Left kidney (tissue), 2 donors: Measurements from ENCODE around the gene TUBGCP3. TPM values are rescaled to one million over a fixed set of nuclear protein-coding genes. Genes with fewer than 3 reads are reported as not detected.
"Not testable (repeated sequence)": the region's sequence is repeated elsewhere in the genome, so short reads cannot be mapped to it uniquely, and the experiment has no call there.

Experiments used
- DNase-seq: peaks from one replicate; pipeline ENCODE4 v3.0.0-alpha.2; 2013
- polyA plus RNA-seq: library from polyadenylated mRNA; unstranded; fragments of 120-200 nt; gene quantifications from one replicate; pipeline ENCODE4 v1.2.1, GENCODE V29; 2013; ENCODE audit not compliant: insufficient read length

Gene TUBGCP3
- polyA plus RNA-seq, 1 donor, result 41.9 TPM

- DNase-seq, result not testable (repeated sequence)
Measured at GRCh38 chr13:112485814-112486213, 102.1 kb downstream of the TUBGCP3 start.

DNA sequence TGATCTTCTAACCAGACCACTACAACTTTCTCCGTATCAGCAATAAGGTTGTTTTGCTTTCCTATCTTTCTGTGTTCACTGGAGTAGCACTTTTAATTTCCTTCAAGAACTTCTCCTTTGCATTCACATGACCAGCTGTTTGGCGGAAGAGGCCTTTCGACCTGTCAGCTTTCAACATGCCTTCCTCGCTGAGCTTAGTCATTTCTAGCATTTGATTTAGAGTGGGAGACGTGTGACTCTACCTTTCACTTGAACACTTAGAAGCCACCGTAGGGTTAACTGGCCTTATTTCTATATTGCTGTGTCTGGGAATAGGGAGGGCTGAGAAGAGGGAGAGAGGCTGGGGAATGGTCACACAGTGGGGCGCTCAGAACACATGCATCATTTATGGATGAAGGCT, 104.7 kb downstream of the TUBGCP3 start:
- no peak for DNase-seq

GRCh38 chr13:112481458-112481857, 106.5 kb downstream of the TUBGCP3 start:
- DNase-seq, result no peak

DNA sequence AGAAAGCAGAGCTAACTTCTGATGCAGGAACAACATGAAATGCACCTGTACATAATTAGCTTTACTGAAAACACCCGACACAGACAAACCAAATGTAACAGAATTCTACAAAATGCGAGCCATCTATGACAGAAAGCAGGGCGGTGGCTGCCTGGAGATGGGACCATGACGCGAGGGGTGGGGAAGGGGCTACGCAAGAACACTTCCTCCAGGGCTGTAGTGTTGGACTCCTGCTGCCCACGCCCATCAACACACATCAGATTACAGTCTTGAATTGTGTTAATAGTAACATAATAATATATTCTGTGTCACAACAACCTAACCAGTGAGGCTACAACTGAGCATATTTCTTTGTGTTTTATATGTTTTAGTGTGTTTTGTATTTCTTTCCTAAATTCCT, 108.6 kb downstream of the TUBGCP3 start:
- no peak for DNase-seq

GRCh38 chr13:112477070-112477619, 110.8 kb downstream of the TUBGCP3 start:
- DNase-seq, result no peak

DNA sequence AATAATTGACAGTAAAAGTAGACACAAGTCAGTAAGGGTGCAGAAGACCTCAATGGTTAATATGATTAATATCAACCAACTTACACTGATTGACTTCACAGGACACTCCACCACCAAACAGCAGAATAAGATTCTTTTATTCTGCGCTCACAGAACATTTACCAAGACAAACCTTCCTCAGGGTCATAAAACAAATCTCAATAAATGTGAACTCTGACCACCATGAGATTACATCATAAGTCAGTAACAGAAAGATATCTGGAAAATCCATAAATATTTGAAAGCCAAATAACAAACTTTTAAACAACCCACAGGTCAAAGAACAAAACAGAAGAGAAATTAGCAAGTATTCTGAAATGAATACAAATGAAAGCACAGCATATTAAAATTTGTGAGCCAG, 112.1 kb downstream of the TUBGCP3 start:
- no peak for DNase-seq

DNA sequence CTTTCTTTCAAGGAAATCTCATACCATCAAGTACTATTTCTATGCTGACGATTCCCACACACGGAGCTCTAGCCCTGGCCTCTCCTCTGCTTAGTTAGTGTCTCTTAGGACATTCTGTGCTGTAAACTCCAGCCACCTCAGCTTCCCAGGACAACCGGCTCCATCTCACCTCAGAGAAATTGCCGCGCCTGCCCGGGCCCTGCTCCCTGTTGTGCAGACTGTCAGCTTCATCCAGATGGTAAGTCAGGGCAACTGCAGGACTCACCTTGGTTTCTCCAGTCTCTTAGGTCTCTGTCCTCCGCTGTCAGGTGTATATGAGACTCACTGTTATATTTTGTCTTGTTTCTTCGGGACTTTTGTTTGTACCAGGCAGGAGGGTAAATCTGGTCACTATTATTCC, 113.1 kb downstream of the TUBGCP3 start:
- DNase-seq, result no peak

DNA sequence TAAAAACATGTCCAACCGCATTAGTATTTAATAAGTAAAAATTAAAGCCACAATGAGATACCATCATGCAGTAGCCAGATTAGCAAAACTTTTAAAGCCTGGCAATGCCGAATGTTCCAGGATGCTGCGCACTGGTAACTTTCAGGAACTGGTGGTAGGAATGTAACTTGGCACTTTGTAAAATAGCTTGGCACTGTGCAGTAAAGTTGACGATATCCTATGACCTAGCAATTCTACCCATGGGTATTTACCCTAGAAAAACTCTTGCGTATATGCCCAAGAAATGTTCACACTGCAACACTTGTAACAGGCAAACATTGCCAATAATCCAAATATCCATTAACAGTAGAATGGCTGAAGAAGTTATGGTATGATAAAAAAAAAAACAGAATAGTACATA, 114.1 kb downstream of the TUBGCP3 start:
- no peak for DNase-seq

DNA sequence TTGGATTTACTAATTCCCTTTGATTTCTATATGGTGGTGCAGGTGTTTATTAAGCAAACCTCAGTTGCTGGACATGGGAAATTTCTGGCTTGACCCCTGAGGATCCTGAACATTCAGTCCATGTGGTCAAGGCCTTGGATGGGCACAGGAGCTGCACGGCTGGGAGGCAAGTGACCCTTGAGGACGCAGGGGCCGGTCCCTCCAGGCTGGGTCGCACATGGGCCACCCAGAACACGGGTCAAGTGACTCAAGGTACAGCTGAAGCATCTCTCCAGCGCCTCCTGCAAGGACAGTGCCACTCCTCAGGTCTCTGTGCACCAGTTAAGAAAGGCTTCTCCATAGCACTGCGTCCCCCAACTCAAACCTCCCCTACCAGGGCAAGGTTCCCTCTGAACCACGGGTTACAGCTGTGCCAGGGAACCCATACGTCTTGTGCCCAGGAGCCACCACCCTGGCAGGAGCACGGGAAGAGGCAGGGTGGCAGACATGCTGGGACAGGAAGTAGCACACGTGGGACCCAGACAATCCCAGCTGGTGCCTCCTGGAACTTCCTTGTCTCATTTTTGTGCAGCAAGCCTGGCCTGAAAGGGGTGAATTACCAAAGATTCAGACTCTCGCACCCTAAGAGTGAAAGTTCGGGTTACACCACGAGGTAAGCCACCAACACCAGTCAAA, 118.7 kb downstream of the TUBGCP3 start:
- DNase-seq, result no peak

GRCh38 chr13:112468069-112468468, 119.9 kb downstream of the TUBGCP3 start:
- no peak for DNase-seq

DNA sequence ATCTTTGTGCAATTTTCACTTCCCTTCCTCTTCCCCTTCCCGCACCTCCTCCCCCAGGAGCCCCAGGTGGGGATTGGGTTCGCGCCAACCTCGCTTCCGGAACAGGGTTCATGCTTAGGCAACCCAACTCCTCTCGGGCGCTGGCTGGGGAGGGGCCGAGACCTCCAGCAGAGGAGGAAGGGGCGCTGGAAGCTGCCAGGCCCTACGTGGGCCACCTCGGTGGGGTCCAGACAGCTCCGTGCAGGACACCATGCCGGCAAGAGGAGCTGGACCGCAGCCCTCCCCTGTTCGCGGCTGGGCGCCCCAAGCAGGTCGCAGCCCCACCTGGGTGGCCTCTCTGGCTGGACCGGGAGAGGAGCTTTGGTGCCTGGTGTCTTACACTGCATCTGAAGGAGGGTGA, 120.7 kb downstream of the TUBGCP3 start:
- no peak for DNase-seq

DNA sequence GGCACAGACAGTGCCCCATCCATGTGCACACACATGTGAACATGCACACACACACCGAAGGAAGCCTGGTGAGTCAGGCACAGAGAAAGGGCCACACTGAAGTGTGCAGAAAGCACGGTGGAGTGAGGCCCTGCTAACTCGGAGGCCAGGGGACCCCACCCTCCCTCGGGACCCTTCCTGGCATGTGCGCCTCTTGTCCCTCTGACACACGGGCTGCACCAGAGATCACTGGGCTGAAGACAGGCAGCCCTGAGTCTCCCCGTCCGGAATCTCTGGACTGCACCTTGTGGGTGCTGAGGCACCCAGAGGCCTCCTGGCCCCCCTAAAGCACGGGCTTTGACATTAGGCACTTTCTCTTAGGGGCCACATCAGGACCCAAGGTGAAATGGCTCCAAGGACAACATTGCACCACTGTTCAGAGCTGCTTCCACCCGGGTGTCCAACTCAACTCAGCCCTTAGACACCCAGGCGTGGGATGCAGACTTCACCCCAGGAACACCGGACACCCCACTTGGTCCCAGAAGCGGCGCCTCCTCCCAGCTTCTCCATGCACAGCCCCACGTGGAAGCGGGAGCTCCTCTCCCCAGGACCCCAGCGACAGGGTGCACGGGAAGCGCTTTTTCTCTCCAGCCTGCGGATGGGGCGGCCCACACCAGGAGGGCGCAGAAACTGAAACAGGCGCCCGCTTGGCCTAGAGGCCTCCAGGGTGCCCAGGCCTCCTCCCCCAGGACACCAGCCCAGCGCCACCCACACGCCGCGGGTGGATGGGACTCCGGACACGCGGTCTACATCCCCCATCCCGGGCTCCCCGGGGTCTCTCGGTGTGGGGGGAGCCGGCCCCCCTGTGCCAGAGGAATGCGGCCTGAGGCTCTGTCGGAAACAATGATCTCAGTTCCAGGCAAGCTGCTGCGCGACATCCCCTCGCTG, 121.6 kb downstream of the TUBGCP3 start:
- DNase-seq, result no peak

DNA sequence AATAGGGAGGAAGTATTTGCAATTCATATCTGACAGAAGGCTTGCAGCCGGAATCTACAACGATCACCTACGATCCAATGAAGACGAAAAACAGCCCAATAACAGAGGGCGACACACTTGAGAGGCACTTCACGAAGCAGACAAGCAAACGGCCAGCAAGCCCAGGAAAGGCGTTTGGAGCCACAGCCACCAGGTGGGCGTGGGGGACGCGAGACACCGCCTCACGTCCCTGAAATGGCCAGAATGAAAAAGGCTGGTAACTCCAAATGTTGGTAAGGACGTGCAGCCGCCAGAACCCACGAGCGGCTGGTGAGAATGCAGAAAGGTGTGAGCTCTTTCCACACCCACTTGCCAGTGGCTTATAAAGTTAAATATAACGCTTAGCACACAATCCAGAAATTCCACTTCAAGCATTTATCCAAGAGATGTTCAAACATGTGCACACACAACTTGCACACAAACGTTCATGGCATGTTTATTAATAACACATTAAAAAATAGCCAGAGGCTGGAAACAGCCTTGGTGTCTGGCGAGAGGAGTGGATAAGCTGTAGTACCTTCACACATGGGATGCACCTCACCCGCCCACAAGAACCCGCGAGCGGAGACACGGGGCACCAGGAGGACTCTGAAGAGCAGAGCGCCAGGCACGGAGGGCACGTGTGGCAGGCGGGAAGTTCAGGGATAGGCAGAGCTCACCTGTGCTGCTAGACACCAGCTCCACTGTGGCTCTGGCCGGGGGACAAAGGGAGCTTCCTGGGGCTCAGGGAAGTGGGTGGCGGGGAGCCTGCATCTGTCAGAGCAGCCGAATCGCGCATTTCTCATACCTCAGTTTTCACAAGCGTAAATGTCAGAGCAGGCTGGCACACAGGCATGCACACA, 122.5 kb downstream of the TUBGCP3 start:
- DNase-seq, result no peak

- DNase-seq, result no peak
Measured at GRCh38 chr13:112464720-112465119, 123.2 kb downstream of the TUBGCP3 start.

GRCh38 chr13:112462408-112462807, 125.5 kb downstream of the TUBGCP3 start:
- no peak for DNase-seq

DNA sequence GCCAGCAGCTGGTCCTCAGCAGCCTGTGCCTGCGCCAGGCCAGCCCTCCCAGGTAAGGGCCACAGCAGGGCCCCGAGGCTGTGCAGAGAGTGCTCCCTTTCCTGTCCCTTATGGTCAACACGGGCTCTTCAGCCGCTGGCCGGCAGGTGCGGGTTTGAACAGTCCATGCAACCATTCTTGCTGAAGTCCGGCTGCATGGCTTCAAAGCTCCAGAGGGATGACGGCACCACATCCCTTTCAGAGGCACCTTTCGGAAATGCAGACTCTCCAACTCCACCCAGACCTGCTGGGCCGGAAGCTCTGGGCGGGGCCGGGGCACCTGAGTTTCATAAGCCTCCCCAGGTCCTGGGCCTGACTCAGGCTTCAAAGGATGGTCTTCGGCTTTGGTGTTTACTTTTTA, 130.5 kb downstream of the TUBGCP3 start:
- DNase-seq, result no peak

- no peak for DNase-seq
Measured at GRCh38 chr13:112457081-112457480, 130.9 kb downstream of the TUBGCP3 start.

GRCh38 chr13:112456138-112457056, 131.6 kb downstream of the TUBGCP3 start:
- DNase-seq, result no peak

DNA sequence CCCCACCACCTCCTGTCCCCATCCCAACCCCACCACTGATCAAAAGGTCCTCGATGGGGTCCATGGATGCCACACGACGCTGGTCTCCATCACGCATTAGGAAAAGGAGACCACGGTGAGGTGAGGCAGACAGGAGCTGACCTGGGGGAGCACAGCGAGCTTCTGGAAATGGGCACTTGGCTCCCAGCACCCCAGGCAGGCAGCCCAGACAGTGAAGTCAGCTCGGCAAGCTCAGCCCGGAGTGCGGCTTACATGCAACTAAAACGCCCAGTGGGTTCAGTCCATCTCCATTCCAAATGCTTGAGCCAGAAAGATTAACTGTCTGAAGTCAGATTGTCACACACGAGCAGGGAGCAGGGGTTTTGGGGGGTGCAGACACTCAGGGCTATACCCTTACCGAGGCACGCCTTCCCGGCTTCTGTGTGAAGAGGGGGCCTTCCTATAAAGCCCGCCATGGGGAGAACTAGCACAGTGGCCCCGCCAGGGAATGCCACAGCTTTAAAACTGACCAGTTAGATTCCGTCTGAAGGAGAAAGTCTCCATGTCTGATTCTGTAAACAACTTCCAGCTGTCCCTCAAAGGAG, 132.4 kb downstream of the TUBGCP3 start:
- no peak for DNase-seq

GRCh38 chr13:112454648-112455334, 133.2 kb downstream of the TUBGCP3 start:
- DNase-seq, result no peak
